NCI-H1930 (cell line): Measurements from ENCODE around the gene HAPLN2.
A peak's percentile ranks its signal among the peaks of the same experiment; 100 is the strongest.
"Not testable (repeated sequence)": the region's sequence is repeated elsewhere in the genome, so short reads cannot be mapped to it uniquely, and the experiment has no call there.

Source experiments
- DNase-seq, 2 experiments: peaks; one replicate each; lab custom pipeline; 2025; lab: John Stamatoyannopoulos, UW

The HAPLN2 gene

GRCh38 chr1:156622581-156623297 is 3.5 kb downstream of the HAPLN2 start:
- DNase-seq, result no peak

- peak; percentile 71 to 86 for DNase-seq
Observed at GRCh38 chr1:156623946-156624813, 5.0 kb downstream of the HAPLN2 start.

- DNase-seq, result no peak
Observed at GRCh38 chr1:156624814-156625435, 5.7 kb downstream of the HAPLN2 start.

- DNase-seq, result peak; percentile 34 to 51
Observed at GRCh38 chr1:156625436-156626078, 6.3 kb downstream of the HAPLN2 start.

- DNase-seq, result no peak
Observed at GRCh38 chr1:156626079-156626438, 6.8 kb downstream of the HAPLN2 start.

GRCh38 chr1:156627313-156627880 is 8.2 kb downstream of the HAPLN2 start:
- peak; percentile 27 to 64 for DNase-seq

- no peak for DNase-seq
Observed at GRCh38 chr1:156629823-156630449, 10.7 kb downstream of the HAPLN2 start.

- not testable (repeated sequence) for DNase-seq
Observed at GRCh38 chr1:156631152-156631551, 11.9 kb downstream of the HAPLN2 start.

- no peak for DNase-seq
Observed at GRCh38 chr1:156632355-156632754, 13.1 kb downstream of the HAPLN2 start.

GRCh38 chr1:156638189-156638985 is 19.2 kb downstream of the HAPLN2 start:
- no peak for DNase-seq

- no peak for DNase-seq
Observed at GRCh38 chr1:156639601-156640101, 20.4 kb downstream of the HAPLN2 start.

- no peak for DNase-seq
Observed at GRCh38 chr1:156640842-156641706, 21.9 kb downstream of the HAPLN2 start.

- DNase-seq, result no peak
Observed at GRCh38 chr1:156641761-156642264, 22.6 kb downstream of the HAPLN2 start, which contains the start of gene BCAN. Gene BCAN (plus strand): TSS chr1:156642117. CDS start chr1:156646055, 3,938 bp downstream.

GRCh38 chr1:156642265-156643048 is 23.2 kb downstream of the HAPLN2 start:
- no peak for DNase-seq

GRCh38 chr1:156643049-156643777 is 24.0 kb downstream of the HAPLN2 start:
- no peak for DNase-seq

GRCh38 chr1:156643778-156644092 is 24.5 kb downstream of the HAPLN2 start:
- no peak for DNase-seq

GRCh38 chr1:156644146-156644545 is 24.9 kb downstream of the HAPLN2 start:
- no peak for DNase-seq

- no peak for DNase-seq
Observed at GRCh38 chr1:156644640-156645039, 25.4 kb downstream of the HAPLN2 start.
